LoVo (cell line): ENCODE results near the gene C2CD3.

ENCODE experiments used
- DNase-seq: peaks from one replicate; pipeline ENCODE4 v3.0.0-alpha.2; 2016; ENCODE audit warnings: low spot score

Gene C2CD3

GRCh38 chr11:73977856-73978519 is 192.8 kb downstream of the C2CD3 start:
- no peak for DNase-seq

DNA sequence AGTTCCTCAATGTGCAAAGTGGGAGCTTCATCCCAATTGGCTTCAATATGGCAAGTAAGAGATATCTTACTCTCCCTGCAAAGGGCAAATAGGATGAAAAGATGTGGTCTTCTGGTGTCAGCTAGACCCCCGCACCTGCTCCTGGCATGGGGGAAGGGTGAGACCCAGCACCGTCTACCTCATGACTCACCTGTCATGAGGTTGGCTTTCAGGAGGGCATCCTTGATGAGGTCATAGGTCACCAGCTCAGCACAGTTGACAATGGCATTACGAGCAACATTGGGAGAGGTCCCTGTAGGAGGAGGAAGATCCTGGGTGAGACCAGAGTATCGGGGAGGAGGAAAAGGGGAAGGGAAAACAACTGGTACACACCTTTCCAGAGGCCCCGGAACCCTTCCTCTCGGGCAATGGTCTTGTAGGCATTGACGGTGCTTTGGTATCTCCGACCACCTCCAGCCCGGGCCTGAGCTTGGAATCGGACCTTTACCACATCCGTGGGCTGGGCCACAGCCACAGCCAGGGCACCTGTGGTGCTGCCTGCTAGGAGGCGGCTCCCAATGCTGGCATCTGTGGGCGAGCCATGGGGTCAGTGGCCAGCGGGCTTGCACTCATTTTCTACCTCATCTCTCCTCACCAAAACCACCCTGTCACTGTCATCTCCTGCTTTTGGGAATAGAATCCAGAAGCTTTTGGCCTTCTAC is 194.2 kb downstream of the C2CD3 start:
- DNase-seq = no peak

DNA sequence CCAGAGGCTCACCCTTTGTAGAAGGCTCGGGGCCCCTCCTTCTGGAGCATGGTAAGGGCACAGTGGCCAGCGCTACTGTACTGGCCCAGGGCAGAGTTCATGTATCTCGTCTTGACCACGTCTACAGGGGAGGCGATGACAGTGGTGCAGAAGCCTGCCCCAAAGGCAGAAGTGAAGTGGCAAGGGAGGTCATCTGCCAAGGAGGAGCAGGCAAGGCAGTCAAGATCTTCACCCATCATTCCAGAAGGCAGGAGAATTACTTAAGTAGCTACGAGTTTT is 195.4 kb downstream of the C2CD3 start:
- DNase-seq = no peak

DNA sequence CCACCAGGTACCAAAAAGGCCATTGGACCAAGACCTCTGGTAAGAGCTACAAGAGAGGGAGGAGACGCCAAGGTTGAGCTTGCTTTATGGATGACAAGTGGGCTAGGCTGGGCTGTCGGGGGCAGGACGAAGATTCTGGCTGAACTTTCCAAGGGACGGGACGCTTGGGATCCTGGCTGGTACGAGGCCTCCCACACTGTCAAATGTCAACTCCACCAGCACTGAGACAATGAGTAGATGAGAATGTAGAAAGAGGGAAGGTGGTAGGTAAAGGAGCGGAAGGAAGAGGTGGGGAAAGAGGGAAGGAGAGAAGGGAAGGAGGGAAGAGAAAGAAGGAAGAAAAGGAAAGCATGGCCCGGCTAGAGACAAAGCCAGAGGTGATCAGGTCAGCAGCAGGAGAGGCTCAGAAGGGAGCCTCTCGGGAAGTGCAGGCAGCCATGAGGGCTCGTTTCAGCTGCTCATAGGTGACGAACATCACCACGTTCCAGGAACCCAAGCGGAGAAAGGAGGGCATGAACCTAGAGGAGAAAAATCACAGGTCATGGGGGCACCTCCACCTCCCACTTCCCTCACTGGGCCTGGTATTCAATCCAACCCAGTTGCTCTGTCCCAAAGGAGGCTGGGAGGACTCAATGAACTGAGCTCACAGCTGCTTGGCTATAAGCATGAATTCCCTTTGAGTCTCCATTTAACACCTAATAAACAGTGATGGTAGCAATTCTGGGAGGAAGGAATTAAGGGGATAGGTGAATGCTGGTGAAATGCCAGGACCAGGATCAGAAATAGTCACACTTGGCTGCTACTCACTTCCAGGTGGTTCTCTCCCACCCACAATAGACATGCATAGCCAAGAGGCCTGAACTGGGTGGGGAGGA is 196.0 kb downstream of the C2CD3 start:
- DNase-seq = no peak

DNA sequence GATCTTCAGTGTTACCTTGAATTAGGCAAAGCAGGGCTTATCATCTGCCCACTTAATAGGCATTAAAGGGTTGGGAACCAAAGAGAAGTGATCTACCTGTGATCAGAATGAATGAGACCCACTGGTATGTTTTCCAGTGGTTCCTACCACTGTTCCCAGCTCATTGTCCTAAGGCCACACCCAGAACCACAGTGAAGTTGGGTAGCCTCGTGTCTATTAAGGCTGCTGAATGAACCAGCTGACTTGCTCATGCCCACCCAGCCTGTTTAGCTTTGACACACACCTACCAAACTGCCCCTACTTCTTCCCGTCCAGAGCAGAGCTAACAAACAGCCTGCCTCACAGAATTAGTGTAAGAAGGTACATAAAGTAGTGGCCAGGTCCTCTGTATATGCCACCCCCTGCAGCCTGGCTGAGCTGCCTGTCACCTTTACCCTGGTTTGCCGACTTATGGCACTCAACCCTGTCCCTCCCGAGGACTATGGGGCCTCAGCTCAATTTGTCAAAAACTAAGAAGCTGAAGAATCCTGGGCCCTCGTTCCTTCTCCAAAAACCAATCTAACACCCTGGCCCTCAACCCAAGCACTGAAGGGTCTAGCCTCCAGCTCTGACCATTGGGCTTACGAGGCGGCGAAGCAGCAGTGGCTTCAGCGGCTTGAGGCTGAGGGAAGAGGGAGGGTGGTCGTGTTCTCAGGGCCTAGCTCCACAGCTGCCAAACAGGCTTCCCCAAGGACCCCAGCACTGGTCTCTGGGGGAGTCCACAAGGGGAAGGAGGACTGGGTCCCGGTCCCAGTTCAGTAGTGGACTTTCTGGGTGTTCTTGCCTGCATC is 198.0 kb downstream of the C2CD3 start:
- DNase-seq = no peak

DNA sequence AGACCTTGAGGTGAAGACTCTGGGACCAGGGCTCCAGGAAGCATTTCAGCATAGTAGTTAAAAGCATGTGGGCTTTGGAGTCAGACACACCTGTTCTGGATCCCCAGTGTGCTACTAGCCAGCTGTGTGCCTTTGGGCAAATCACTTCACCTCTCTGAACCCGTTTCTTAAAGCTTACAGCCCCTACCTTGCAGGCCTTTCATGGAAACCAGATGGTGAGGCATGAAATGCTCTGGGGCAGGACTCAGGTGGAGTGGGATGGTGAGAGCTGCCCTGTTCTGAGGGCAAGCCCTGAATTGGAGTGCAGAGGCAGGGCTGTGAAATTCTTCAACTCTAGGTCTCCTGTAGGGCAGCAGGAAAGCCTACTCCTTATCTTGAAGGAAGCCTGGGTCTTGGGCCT is 198.6 kb downstream of the C2CD3 start:
- no peak for DNase-seq

GRCh38 chr11:73971175-73971719 is 199.6 kb downstream of the C2CD3 start:
- no peak for DNase-seq

DNA sequence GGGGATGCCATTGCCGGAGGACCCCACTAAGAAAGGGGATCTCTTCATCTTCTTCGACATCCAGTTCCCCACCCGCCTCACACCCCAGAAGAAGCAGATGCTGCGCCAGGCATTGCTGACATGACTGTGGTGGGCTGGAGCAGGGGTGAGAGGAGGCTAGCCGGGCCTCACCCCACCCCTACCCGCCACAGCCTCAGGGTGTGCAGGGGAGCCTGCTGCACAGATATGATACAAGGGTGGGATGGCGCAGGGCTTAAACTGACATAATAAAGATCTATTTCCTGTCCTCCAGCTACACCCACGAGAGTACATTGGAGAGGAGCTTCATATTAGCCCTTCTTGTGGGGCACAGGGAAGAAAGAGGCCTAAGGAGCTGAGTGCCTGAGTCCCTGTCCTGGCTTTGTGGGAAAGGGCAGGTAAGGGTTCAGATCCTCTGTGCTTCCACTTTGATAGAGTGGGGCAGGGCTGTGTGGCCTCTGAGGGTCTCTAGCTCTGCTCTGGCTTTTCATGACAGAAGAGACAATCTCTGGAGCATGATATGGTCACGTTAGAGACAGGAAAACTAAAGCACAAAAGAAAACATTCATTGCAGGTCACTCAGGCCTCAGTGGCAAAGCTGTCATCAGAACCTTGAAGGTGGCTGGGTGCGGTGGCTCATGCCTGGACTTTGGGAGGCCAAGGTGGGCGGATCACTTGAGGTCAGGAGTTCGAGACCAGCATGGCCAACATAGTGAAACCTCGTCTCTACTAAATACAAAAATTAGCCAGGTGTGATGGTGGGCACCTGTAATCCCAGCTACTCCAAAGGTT is 200.6 kb downstream of the C2CD3 start:
- no peak for DNase-seq

DNA sequence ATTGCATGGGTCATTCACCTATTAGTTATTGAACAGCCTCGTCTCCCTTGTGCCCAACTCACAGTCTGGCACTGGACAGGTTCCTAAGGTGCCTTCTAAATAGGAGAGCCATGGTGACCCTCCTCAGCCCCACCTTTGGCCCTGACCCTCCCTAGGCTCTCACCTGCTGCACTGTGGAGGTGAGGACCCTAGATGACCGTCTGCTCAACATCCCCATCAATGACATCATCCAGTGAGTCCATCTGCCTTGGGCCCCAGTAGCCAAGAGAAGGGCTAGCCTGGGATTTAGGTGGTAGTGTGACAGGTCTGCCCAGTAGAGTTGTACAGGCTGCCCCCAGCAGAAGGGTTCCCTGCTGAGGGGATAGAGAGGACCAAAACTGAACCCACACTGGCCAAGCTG is 201.7 kb downstream of the C2CD3 start:
- DNase-seq = no peak

DNA sequence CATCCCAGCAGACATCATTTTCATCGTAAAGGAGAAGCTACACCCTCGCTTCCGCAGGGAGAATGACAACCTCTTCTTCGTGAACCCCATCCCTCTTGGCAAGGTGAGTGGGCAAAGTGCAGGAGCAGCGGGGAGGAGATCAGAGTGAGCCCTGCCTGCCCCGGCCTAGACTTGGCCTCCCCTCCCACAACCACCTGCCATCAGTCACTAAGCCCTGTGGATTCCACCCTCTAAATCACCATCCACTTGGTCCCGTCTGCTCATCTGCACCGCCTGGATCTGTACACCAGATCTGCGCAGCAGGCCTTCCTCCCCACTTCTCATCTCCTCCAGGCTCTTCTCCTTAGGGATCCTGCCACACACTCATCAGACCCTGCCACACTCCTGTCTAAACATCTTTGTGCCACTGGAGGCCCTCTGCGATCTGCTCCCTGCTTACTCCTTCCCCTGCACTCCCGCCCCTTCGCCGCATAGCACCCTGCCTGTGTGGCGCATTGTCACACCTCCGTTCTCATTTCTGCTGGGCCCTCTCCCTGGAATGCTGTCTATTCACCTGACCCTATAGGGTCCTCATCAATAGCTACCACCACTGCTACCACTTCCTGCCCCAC is 202.3 kb downstream of the C2CD3 start:
- no peak for DNase-seq

DNA sequence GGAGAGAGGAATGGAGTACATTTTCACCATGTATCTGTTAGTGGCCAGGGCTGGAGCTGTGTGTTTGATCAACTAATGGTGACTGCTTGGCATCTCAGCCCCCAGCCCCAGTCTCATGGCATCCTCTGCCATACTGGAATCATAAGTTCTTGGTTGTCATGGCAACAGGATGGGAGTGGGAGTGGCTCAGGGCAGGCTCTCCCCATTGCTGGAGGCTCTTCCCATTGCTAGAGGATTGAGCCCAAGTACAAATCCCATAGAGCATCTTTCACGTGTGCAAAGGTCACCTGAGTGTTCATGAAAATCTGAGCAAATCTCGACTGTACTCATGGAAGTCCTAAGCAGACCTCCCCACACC is 205.1 kb downstream of the C2CD3 start:
- DNase-seq = no peak

- DNase-seq = no peak
These were observed 205.6 kb downstream of the C2CD3 start for GRCh38 chr11:73965076-73965763.

DNA sequence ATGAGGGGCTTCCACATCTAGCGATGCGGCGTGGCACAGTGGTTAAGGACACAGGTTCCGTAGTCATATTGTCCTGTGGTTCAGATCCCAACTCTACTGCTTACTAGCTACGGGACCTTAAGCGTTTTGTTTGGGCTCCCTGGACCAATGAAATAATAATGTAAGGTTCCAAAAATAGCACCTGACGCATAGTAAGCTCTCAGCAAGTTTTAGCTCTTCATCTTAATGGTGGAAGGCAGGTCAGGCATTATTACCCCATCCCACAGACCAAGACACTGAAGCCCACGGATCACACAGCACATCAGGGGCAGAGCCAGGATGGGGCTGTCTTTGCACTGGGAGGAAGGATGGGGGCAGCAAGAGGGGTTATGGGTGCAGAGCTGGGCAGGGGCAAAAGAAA is 206.9 kb downstream of the C2CD3 start:
- no peak for DNase-seq
